Mesothelial cell of epicardium (in vitro differentiated cells): Measurements from ENCODE around the gene SH3RF2. TPM values are rescaled to one million over a fixed set of nuclear protein-coding genes. Genes with fewer than 3 reads are reported as not detected.

Experiments
- DNase-seq, 2 experiments: peaks; one replicate each; pipeline ENCODE4 v3.0.0; 2021; ENCODE audit warnings: low spot score in 2 of 2; ENCODE audit not compliant: unreplicated experiment in 2 of 2
- H3K27ac Mint-ChIP-seq: 2 replicates; pipeline ENCODE4 v1.8.0; 2021; ENCODE audit warnings: mixed read lengths
- H3K27me3 Mint-ChIP-seq: 2 replicates; pipeline ENCODE4 v1.8.0; 2021; ENCODE audit warnings: low read depth, mixed read lengths
- H3K36me3 Mint-ChIP-seq: 2 replicates; pipeline ENCODE4 v1.8.0; 2021; ENCODE audit warnings: mixed read lengths
- H3K4me1 Mint-ChIP-seq: 2 replicates; pipeline ENCODE4 v1.8.0; 2021; ENCODE audit warnings: mixed read lengths
- H3K4me3 Mint-ChIP-seq: 2 replicates; pipeline ENCODE4 v1.8.0; 2021; ENCODE audit warnings: mild to moderate bottlenecking, moderate library complexity, mixed read lengths
- H3K9me3 Mint-ChIP-seq: 2 replicates; pipeline ENCODE4 v1.8.0; 2021; ENCODE audit warnings: mixed read lengths
- total RNA-seq: library from RNA; stranded (reverse); gene quantifications from 3 replicates; pipeline ENCODE4 v1.2.1, GENCODE V29; 2021
- TF ChIP-seq, protein P1 (sequence below): fragments of 200-600 bp; sonication (generic); IDR thresholded peaks from one replicate; pipeline ENCODE4 v1.5.0; 2021; ENCODE audit warnings: antibody characterized with exemption; ENCODE audit not compliant: unreplicated experiment

SH3RF2 gene
- total RNA-seq, 1 donor from 2014 or later, result 3.2 TPM

DNA sequence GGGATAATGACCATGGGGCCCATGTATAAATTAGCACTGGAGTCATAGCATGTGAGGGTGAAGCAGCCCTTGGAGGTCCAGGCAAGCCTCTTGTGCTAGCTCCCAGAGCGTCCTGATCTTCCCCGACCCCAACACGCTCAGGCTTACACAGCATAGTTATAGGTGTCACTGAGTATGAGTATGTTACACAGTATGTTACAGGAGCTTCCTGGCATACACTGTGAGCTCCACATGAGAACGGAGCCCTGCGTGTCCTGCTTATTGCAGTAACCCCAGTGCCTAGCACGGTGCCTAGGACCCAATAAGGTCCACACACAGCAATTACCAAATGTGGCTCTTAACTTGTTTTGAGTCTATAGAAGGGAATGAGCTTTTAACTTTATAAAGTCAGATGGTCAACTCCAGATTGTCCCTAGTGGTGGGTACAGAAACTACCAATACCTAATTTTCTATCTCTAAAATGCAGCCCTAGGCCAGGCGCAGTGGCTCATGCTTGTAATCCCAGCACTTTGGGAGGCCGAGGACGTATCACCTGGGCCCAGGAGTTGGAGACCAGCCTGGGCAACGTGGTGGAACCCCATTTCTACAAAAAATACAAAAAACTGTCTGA is 104.9 kb downstream of the SH3RF2 start:
- no peaks in the 10 kb centered on the region for H3K36me3 Mint-ChIP-seq
- H3K27ac Mint-ChIP-seq, result no peak overlapping the region
- H3K27me3 Mint-ChIP-seq, result no peaks in the 10 kb centered on the region
- peaks cover 6% of the 10 kb centered on the region for H3K9me3 Mint-ChIP-seq
- H3K4me1 Mint-ChIP-seq, result no peaks in the 10 kb centered on the region
- H3K4me3 Mint-ChIP-seq, result no peak overlapping the region
- no peak for DNase-seq
- TF ChIP-seq, protein P1, sequence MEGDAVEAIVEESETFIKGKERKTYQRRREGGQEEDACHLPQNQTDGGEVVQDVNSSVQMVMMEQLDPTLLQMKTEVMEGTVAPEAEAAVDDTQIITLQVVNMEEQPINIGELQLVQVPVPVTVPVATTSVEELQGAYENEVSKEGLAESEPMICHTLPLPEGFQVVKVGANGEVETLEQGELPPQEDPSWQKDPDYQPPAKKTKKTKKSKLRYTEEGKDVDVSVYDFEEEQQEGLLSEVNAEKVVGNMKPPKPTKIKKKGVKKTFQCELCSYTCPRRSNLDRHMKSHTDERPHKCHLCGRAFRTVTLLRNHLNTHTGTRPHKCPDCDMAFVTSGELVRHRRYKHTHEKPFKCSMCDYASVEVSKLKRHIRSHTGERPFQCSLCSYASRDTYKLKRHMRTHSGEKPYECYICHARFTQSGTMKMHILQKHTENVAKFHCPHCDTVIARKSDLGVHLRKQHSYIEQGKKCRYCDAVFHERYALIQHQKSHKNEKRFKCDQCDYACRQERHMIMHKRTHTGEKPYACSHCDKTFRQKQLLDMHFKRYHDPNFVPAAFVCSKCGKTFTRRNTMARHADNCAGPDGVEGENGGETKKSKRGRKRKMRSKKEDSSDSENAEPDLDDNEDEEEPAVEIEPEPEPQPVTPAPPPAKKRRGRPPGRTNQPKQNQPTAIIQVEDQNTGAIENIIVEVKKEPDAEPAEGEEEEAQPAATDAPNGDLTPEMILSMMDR, result peak; percentile 75

DNA sequence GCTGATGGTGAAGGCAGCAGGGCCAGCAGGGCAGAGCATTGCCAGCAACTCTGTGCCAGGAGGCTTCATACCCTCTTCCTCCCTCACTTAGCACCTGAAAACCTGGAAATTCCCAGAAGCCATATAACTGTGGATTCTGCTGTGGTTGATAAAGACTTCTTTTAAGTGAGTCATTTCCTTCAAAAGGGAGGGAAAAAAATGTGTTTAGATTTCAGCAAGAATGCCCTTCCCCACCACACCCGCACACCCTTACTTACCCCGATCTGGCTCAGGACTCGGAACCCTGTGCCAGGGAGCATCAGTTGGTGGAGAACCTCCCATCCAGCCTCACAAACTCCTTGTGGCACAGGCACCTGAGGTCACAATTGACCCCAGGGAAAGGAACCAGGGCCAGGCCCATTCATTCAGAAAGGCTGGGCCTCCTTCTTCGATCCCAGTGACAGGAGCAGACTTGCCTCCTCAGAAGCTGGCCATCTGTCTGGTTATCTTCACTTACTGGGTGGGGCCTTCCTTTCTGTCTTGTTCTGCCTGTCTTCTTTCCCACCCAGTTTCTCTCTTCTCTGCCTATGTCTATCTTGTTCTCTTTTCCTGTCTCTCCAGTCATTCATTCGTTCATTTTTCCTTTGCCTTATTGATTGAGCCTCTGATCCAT is 106.4 kb downstream of the SH3RF2 start:
- H3K27me3 Mint-ChIP-seq, result no peaks in the 10 kb centered on the region
- DNase-seq, result no peak
- H3K9me3 Mint-ChIP-seq, result peaks cover 6% of the 10 kb centered on the region
- H3K27ac Mint-ChIP-seq, result no peak overlapping the region
- no peak overlapping the region for H3K4me3 Mint-ChIP-seq
- TF ChIP-seq, protein P1, result no peak
- H3K36me3 Mint-ChIP-seq, result no peaks in the 10 kb centered on the region
- H3K4me1 Mint-ChIP-seq, result no peaks in the 10 kb centered on the region

DNA sequence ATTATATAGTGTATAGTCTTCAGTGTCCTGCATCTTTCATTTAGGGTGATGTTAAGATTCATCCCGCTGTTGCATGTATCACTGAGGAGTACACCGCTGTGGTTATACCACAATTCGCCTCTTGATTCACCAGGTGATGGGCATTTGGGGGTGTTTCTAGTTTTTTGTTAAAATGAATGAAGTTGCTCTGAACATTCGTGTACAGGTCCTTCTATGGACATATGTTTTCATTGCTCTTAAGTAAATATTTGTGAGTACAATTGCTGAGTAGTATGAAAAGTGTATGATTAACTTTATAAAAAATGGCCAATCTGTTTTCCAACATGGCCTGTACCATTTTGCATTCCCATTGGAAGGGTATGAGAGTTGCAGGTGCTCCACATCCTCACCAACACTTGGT is 107.3 kb downstream of the SH3RF2 start:
- Mint-ChIP-seq H3K27me3 (no peaks in the 10 kb centered on the region), H3K4me1 (no peaks in the 10 kb centered on the region), H3K9me3 (peaks cover 6% of the 10 kb centered on the region), H3K27ac (no peak overlapping the region), H3K4me3 (no peak overlapping the region), H3K36me3 (no peaks in the 10 kb centered on the region)
- no peak for DNase-seq
- TF ChIP-seq, protein P1, result no peak

DNA sequence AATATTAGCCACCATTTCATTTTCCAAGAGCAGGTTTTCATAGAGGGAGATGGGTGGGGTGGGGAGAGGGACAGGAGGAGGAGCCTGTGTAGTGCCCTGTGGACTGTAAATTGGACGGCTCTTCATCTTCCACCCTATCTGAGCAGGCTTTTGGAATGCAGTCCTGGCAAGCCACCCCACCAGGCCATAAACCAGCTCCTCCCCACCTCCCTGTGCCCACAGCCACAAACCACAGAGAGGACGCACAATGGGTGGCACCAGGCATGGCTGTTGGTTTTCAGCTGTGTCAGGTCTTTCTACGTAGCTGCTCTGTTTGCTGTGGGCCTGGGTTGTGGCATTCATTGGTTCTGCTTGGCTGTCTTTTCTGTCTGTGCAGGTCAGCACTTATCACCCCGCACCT is 111.0 kb downstream of the SH3RF2 start:
- no peak overlapping the region for H3K4me3 Mint-ChIP-seq
- TF ChIP-seq, protein P1, result no peak
- DNase-seq, result no peak
- H3K36me3 Mint-ChIP-seq, result no peaks in the 10 kb centered on the region
- H3K27ac Mint-ChIP-seq, result no peak overlapping the region
- H3K9me3 Mint-ChIP-seq, result peaks cover 6% of the 10 kb centered on the region
- peaks cover 2% of the 10 kb centered on the region for H3K4me1 Mint-ChIP-seq
- H3K27me3 Mint-ChIP-seq, result peaks cover 2% of the 10 kb centered on the region

DNA sequence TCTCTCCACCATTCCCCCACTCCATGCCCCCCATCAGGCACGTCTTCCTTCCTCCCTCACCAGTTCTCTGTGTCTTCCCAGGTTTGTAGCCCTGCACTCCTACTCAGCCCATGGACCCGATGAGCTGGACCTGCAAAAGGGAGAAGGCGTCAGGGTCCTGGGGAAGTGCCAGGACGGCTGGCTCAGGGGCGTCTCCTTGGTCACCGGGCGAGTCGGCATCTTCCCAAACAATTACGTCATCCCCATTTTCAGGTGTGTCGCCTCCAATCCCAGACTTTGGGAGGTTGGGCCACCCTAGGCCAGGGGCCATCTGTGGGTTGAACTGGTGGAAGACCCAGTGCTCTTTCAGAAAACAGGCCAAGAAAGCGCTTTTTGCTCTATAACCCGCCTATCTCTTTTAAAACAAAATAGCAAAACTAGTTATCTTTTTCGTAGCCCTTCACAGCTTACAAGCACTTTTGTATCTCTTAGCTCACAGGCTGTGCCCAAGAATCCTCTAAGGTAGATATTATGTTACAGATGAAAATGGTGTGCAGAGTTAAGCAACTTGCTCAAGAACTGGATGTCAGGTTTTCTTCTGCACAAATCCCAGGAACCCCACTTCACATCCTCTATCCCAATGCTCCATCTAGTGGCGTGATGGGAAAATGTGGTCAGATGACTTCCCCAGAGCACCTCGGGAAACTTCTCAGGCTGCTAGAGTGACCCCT is 112.8 kb downstream of the SH3RF2 start:
- Mint-ChIP-seq H3K36me3 (no peaks in the 10 kb centered on the region), H3K4me3 (no peak overlapping the region), H3K27me3 (peaks cover 2% of the 10 kb centered on the region), H3K4me1 (peaks cover 2% of the 10 kb centered on the region), H3K9me3 (peaks cover 6% of the 10 kb centered on the region), H3K27ac (no peak overlapping the region)
- TF ChIP-seq, protein P1, result peak; percentile 74
- DNase-seq, result peak in 1 of 2 experiments; percentile 64
